ENCODE results near the gene MAP1LC3B.

Gene MAP1LC3B

GRCh38 chr16:87411375-87412271 lies 19.5 kb downstream of the MAP1LC3B start:
- H3K4me3 Mint-ChIP-seq: no peak overlapping the region
- peaks cover 58% of the 10 kb centered on the region for H3K36me3 Mint-ChIP-seq (ENCODE audit: insufficient read depth)
- no peaks in the 10 kb centered on the region for H3K27me3 Mint-ChIP-seq
- no peak overlapping the region for H3K27ac Mint-ChIP-seq
- ATAC-seq (replicated peaks) (no peak), DNase-seq (no peak)
- no peaks in the 10 kb centered on the region for H3K9me3 Mint-ChIP-seq
- peaks cover 0 to 2% of the 10 kb centered on the region in 2 donors for H3K4me1 Mint-ChIP-seq (ENCODE audit: low read depth in 2 of 2)

DNA sequence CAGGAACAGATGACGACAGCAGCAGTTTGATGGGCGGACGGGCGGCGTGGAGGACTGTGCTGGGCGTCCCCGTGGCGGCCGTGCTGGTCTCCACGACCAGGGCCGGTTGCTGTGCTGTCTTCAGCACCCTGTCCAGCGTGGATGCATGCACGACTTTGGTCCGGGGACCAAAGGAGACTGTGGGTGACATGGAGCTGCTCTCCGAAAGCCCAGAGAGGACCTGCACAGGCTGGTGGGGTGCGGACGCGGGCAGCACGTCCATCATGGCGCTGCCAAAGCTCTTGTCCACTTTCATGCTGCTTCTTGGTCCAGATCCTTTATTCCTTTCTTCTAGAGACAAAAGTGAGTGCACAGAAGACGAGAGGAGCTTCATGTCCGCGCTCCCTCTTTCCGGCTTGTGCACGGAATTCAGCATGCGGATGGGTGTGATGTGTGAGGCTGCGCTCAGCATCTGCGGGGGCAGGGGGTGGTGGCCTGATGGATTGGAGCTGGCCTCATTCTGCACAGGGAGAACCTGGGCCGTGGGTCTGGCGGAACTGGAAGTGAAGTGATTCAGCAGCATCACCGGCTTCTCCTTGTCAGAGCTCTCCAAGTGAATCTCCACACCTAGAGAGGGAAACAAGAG lies 20.3 kb downstream of the MAP1LC3B start:
- Mint-ChIP-seq H3K27me3 (no peaks in the 10 kb centered on the region), H3K36me3 (ENCODE audit: insufficient read depth) (peaks cover 52% of the 10 kb centered on the region), H3K4me3 (no peak overlapping the region), H3K4me1 (ENCODE audit: low read depth in 2 of 2) (peaks cover 0 to 2% of the 10 kb centered on the region in 2 donors), H3K9me3 (no peaks in the 10 kb centered on the region), H3K27ac (peak overlapping the region in 1 of 2 donors; percentile 59)
- no peak for ATAC-seq (replicated peaks)
- DNase-seq: no peak

DNA sequence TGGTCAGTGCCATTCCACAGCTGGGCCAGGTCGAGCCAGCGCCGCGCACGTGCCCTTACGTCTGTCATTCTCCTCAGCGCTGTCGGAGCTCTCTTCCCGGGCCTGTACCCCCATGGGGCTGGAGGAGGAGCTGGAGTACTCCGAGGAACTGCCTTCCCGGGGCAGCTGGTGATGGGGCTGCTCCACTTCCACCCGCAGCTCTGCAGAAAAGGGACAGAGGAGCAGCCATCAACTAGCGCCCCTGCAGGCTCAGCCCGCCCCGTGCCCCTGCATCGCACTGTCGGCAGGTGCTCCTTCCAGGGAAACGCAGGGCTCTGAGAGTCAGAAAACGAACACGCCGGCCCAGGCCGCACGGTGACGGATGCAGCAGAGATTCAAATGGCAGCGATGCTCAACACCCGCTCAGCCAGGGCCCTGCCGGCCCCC lies 20.9 kb downstream of the MAP1LC3B start:
- Mint-ChIP-seq H3K27me3 (no peaks in the 10 kb centered on the region), H3K9me3 (no peaks in the 10 kb centered on the region), H3K4me1 (ENCODE audit: low read depth in 2 of 2) (peaks cover 0 to 2% of the 10 kb centered on the region in 2 donors), H3K4me3 (no peak overlapping the region), H3K27ac (peak overlapping the region; percentile 59 to 73), H3K36me3 (ENCODE audit: insufficient read depth) (peaks cover 47% of the 10 kb centered on the region)
- ATAC-seq (replicated peaks) (no peak), DNase-seq (no peak)

- H3K27ac Mint-ChIP-seq: no peak overlapping the region
- no peak overlapping the region for H3K4me3 Mint-ChIP-seq
- ATAC-seq (replicated peaks): no peak
- DNase-seq: no peak
- H3K36me3 Mint-ChIP-seq (ENCODE audit: insufficient read depth): peaks cover 40% of the 10 kb centered on the region
- H3K9me3 Mint-ChIP-seq: no peaks in the 10 kb centered on the region
- H3K27me3 Mint-ChIP-seq: no peaks in the 10 kb centered on the region
- peaks cover 0 to 2% of the 10 kb centered on the region in 2 donors for H3K4me1 Mint-ChIP-seq (ENCODE audit: low read depth in 2 of 2)
Measured at GRCh38 chr16:87414251-87414680, 22.1 kb downstream of the MAP1LC3B start.

- Mint-ChIP-seq H3K4me1 (ENCODE audit: low read depth in 2 of 2) (peaks cover 0 to 2% of the 10 kb centered on the region in 2 donors), H3K4me3 (no peak overlapping the region), H3K36me3 (ENCODE audit: insufficient read depth) (peaks cover 41% of the 10 kb centered on the region), H3K27me3 (no peaks in the 10 kb centered on the region), H3K9me3 (no peaks in the 10 kb centered on the region), H3K27ac (no peak overlapping the region)
- no peak for DNase-seq
- no peak for ATAC-seq (replicated peaks)
Measured at GRCh38 chr16:87415441-87415840, 23.3 kb downstream of the MAP1LC3B start.

DNA sequence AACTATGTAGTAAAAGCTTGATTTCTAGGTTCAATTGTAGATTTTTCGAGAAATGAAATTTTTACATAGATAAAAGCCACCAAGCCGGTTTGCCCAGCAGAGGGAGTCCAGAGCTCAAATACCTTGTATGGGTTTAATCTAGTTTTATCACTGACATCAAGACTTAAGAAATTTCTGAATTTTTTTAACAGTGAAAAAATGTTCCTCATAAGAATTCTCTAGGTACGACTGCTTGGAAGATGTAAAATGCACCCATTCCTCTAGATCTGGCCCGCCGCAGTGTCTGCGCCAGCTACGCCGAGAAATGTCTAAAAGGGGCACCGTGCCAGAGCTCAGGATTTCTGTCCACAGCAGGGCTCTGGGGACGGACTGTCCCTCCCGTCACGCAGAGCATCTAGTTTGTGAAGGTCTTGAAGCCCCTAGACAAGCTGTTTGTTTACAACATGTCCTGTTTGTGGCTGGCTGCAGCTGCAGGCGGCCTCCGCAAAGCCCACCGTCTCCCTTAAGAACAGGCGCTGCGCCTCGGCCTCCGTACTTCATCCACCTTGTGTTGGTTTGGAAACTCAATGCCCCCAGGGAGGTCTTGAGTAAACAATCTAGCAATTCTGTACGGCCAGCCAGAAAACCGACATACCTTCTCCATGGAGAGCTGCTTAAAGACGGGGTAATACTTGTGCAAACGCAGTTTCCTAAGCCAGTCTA lies 24.8 kb downstream of the MAP1LC3B start:
- ATAC-seq (replicated peaks) (no peak), DNase-seq (peak in 1 of 3 experiments; percentile 8)
- Mint-ChIP-seq H3K4me1 (ENCODE audit: low read depth in 2 of 2) (peaks cover 0 to 1% of the 10 kb centered on the region in 2 donors), H3K27me3 (no peaks in the 10 kb centered on the region), H3K27ac (no peak overlapping the region), H3K4me3 (no peak overlapping the region), H3K36me3 (ENCODE audit: insufficient read depth) (peaks cover 31% of the 10 kb centered on the region), H3K9me3 (no peaks in the 10 kb centered on the region)

DNA sequence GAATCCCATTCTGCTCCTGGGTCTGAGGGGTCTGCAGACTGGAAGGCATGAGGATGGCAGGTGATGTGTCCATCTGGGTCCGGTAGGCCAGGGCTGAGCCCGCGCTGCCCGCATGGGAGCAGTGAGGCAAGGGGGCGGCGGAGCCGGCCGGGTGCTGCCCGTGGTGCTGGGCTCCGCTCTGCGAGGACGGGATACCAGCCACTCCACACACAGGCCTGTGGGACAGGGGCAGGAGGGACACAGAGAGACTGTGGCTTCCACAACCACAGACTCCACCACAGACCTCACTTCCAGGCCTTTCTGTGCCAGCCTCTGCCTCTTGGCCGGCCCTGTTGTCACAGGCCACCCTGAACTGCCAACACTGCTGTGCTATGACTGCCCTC lies 25.4 kb downstream of the MAP1LC3B start:
- ATAC-seq (replicated peaks) (no peak), DNase-seq (no peak)
- Mint-ChIP-seq H3K4me1 (ENCODE audit: low read depth in 2 of 2) (peaks cover 0 to 2% of the 10 kb centered on the region in 2 donors), H3K9me3 (no peaks in the 10 kb centered on the region), H3K27ac (no peak overlapping the region), H3K4me3 (no peak overlapping the region), H3K36me3 (ENCODE audit: insufficient read depth) (peaks cover 33% of the 10 kb centered on the region), H3K27me3 (no peaks in the 10 kb centered on the region)

- H3K9me3 Mint-ChIP-seq: no peaks in the 10 kb centered on the region
- H3K4me1 Mint-ChIP-seq (ENCODE audit: low read depth in 2 of 2): peaks cover 0 to 2% of the 10 kb centered on the region in 2 donors
- peaks cover 26% of the 10 kb centered on the region for H3K36me3 Mint-ChIP-seq (ENCODE audit: insufficient read depth)
- no peak overlapping the region for H3K4me3 Mint-ChIP-seq
- no peak overlapping the region for H3K27ac Mint-ChIP-seq
- DNase-seq (no peak), ATAC-seq (replicated peaks) (no peak)
- H3K27me3 Mint-ChIP-seq: no peaks in the 10 kb centered on the region
Measured at GRCh38 chr16:87418216-87418615, 26.1 kb downstream of the MAP1LC3B start.

DNA sequence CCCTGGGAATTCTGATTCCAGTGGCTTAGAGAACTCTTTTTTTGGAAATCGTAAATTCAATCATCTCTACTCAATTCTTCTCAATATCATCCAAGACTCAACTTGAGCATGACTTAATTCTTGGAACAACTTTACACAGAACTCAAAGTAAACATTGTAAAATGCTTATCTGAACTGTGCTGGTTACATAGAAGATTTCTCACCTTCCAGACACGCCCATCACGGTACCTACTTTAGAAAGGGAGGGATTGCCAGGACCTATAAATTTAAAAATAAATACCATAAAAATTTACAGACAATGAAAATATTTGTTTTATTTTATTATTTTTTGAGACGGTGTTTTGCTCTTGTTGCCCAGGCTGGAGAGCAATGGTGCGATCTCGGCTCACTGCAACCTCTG lies 26.5 kb downstream of the MAP1LC3B start:
- H3K27me3 Mint-ChIP-seq: no peaks in the 10 kb centered on the region
- no peak for DNase-seq

GRCh38 chr16:87420026-87421002 lies 28.2 kb downstream of the MAP1LC3B start:
- ATAC-seq (replicated peaks) (no peak), DNase-seq (no peak)
- H3K4me1 Mint-ChIP-seq (ENCODE audit: low read depth in 2 of 2): peaks cover 0 to 6% of the 10 kb centered on the region in 2 donors
- no peak overlapping the region for H3K27ac Mint-ChIP-seq
- H3K9me3 Mint-ChIP-seq: no peaks in the 10 kb centered on the region
- H3K4me3 Mint-ChIP-seq: no peak overlapping the region
- no peaks in the 10 kb centered on the region for H3K27me3 Mint-ChIP-seq
- peaks cover 33% of the 10 kb centered on the region for H3K36me3 Mint-ChIP-seq (ENCODE audit: insufficient read depth)

More for the DNA sequence above, 26.5 kb downstream of the MAP1LC3B start:
- ATAC-seq (replicated peaks): no peak
- Mint-ChIP-seq H3K4me3 (no peak overlapping the region), H3K27ac (no peak overlapping the region), H3K4me1 (ENCODE audit: low read depth in 2 of 2) (peaks cover 0 to 2% of the 10 kb centered on the region in 2 donors), H3K36me3 (ENCODE audit: insufficient read depth) (peaks cover 29% of the 10 kb centered on the region), H3K9me3 (no peaks in the 10 kb centered on the region)

DNA sequence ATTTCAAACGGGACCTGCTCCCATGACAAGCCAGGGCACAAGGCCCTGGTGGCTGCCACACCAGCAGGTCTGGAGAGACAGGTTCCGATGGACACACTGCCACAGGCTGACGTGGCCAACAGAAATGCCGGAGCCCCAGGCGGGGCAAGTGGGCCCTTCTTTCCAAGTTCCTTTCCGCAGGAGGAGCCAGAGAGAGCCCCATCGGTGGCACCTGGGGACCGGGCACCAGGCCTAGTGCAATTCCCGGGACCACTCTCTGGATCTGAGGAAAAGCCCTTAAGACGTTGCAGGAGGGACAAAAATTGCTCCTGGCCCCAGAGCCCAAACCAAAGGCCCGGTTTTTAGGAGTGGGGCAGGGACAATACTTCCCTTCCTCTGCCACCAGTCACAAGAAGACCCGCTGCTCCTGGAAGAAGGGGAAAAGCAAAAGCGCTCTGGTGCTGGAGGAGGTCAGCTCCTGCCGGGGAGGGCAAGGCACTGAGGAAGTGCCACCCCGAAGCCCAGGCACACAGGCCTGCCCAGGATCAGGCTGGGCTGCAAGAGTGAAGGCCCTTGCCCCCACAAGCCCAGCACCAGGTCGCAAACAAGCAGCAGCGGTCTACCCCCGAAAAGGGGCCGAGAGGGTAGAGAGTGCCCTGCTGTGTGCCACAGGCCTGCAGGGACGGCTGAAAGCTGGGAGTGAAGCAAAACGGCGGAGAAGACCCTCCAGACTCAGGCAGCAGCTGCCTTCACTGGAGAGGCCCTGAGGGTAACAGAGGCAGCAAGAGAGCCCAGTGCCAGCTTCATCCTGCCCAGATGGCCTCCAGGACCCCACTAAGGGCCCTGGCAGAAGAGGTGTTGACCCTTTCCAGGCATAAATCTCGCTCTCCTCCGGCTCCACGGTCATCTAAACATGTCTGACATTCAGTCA lies 29.1 kb downstream of the MAP1LC3B start:
- Mint-ChIP-seq H3K9me3 (no peaks in the 10 kb centered on the region), H3K4me3 (no peak overlapping the region), H3K27me3 (no peaks in the 10 kb centered on the region), H3K4me1 (ENCODE audit: low read depth in 2 of 2) (peaks cover 0 to 9% of the 10 kb centered on the region in 2 donors), H3K36me3 (ENCODE audit: insufficient read depth) (peaks cover 27% of the 10 kb centered on the region), H3K27ac (peak overlapping the region in 1 of 2 donors; percentile 75)
- ATAC-seq (replicated peaks) (no peak), DNase-seq (no peak)

DNA sequence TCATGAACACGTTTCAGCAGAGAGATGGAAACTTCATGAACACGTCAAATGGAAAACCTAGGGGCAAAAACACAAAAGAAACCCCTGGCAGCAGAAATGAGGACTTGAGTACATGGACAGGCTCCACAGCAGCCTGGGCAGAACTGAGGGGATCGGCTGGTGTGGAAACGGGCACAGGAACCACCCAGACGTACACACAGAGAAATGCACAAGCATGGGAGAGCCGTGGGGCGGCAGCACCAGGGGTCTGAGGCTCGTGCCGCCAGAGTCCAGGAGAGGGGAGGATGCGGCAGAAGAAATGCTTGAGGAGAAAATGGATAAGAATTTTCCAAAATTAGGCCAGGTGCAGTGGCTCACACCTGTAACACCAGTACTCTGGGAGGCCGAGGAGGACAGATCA lies 30.0 kb downstream of the MAP1LC3B start:
- peak overlapping the region in 1 of 2 donors; percentile 39 for H3K27ac Mint-ChIP-seq
- no peaks in the 10 kb centered on the region for H3K9me3 Mint-ChIP-seq
- DNase-seq (no peak), ATAC-seq (replicated peaks) (no peak)
- H3K4me3 Mint-ChIP-seq: no peak overlapping the region
- H3K27me3 Mint-ChIP-seq: no peaks in the 10 kb centered on the region
- peaks cover 0 to 9% of the 10 kb centered on the region in 2 donors for H3K4me1 Mint-ChIP-seq (ENCODE audit: low read depth in 2 of 2)
- peaks cover 24% of the 10 kb centered on the region for H3K36me3 Mint-ChIP-seq (ENCODE audit: insufficient read depth)
